Liver (tissue), 9 donors: ENCODE measurements around the gene ST6GALNAC3. TPM values are rescaled to one million over a fixed set of nuclear protein-coding genes. Genes with fewer than 3 reads are reported as not detected.

Experiments used
- DNase-seq: peaks from one replicate; pipeline ENCODE4 v3.0.0-alpha.2; 2017; ENCODE audit warnings: low spot score
- H3K27ac ChIP-seq, 2 donors: one replicate each; pipeline ENCODE4 v1.7.0; 2013; ENCODE audit warnings: inconsistent platforms in 2 of 2, low read length in 2 of 2, control low read depth in 1 of 2, low read depth in 1 of 2, mild to moderate bottlenecking in 1 of 2
- H3K27me3 ChIP-seq, 4 donors: one replicate each; pipeline versions ENCODE4 v1.6.1 to v1.7.0; 2013; ENCODE audit warnings: low read length in 3 of 4, inconsistent platforms in 1 of 4, mild to moderate bottlenecking in 1 of 4, moderate library complexity in 1 of 4; ENCODE audit not compliant: control insufficient read depth in 4 of 4, insufficient read depth in 4 of 4
- H3K36me3 ChIP-seq, 4 donors: one replicate each; pipeline versions ENCODE4 v1.6.1 to v1.7.0; 2013; ENCODE audit warnings: low read length in 3 of 4, mild to moderate bottlenecking in 3 of 4, low read depth in 1 of 4, moderate library complexity in 1 of 4; ENCODE audit not compliant: control insufficient read depth in 4 of 4, insufficient read depth in 3 of 4
- H3K4me1 ChIP-seq, 4 donors: one replicate each; pipeline versions ENCODE4 v1.6.1 to v1.7.0; 2013; ENCODE audit warnings: low read length in 3 of 4, mild to moderate bottlenecking in 3 of 4, moderate library complexity in 1 of 4; ENCODE audit not compliant: control insufficient read depth in 4 of 4, insufficient read depth in 4 of 4
- H3K4me3 ChIP-seq, 3 donors: one replicate each; pipeline versions ENCODE4 v1.6.1 to v1.7.0; 2013; ENCODE audit warnings: low read length in 3 of 3, control low read depth in 1 of 3, low read depth in 1 of 3, mild to moderate bottlenecking in 1 of 3
- H3K9ac ChIP-seq, 2 donors: one replicate each; pipeline ENCODE4 v1.7.0; 2013; ENCODE audit warnings: low read length in 2 of 2, mild to moderate bottlenecking in 2 of 2, moderate library complexity in 2 of 2, control low read depth in 1 of 2, low read depth in 1 of 2
- H3K9me3 ChIP-seq, 4 donors: one replicate each; pipeline versions ENCODE4 v1.6.1 to v1.7.0; 2013; ENCODE audit warnings: low read length in 3 of 4; ENCODE audit not compliant: control insufficient read depth in 4 of 4
- ATF3 ChIP-seq: IDR thresholded peaks from 2 replicates; pipeline ENCODE4 v1.6.1; 2016; ENCODE audit warnings: antibody characterized with exemption
- CTCF ChIP-seq: fragments of 150-350 bp; IDR thresholded peaks from 2 replicates; pipeline ENCODE4 v1.5.1; 2017; ENCODE audit warnings: improper control_type of control experiment, low read depth, low read length; ENCODE audit not compliant: missing input control
- EGR1 ChIP-seq, 2 donors: IDR thresholded peaks; 2 replicates each; pipeline ENCODE4 v1.6.1; 2016 to 2018; ENCODE audit warnings: antibody characterized with exemption in 2 of 2, low read depth in 2 of 2
- FOXA1 ChIP-seq: IDR thresholded peaks from 2 replicates; pipeline ENCODE4 v1.6.1; 2016; ENCODE audit warnings: antibody characterized with exemption
- FOXA2 ChIP-seq: IDR thresholded peaks from 2 replicates; pipeline ENCODE4 v1.6.1; 2016; ENCODE audit warnings: antibody characterized with exemption
- GABPA ChIP-seq, 2 donors: IDR thresholded peaks in 1 of 2; conservative IDR thresholded peaks in 1 of 2; 2 replicates each; pipeline ENCODE4 v1.6.1; 2016; ENCODE audit warnings: antibody characterized with exemption in 2 of 2, mild to moderate bottlenecking in 1 of 2, moderate library complexity in 1 of 2
- HNF4A ChIP-seq, 2 donors: conservative IDR thresholded peaks; 2 replicates each; pipeline ENCODE4 v1.6.1; 2016; ENCODE audit warnings: antibody characterized with exemption in 2 of 2, mild to moderate bottlenecking in 2 of 2
- HNF4G ChIP-seq: IDR thresholded peaks from 2 replicates; pipeline ENCODE4 v1.6.1; 2016; ENCODE audit warnings: antibody characterized with exemption
- JUND ChIP-seq, 2 donors: IDR thresholded peaks; 2 replicates each; pipeline ENCODE4 v1.6.1; 2016; ENCODE audit warnings: antibody characterized with exemption in 2 of 2
- NR2F2 ChIP-seq: IDR thresholded peaks from 2 replicates; pipeline ENCODE4 v1.6.1; 2016; ENCODE audit warnings: antibody characterized with exemption
- RAD21 ChIP-seq, 2 donors: IDR thresholded peaks; 2 replicates each; pipeline ENCODE4 v1.6.1; 2016; ENCODE audit warnings: antibody characterized with exemption in 2 of 2, mild to moderate bottlenecking in 2 of 2
- RXRA ChIP-seq, 2 donors: IDR thresholded peaks; 2 replicates each; pipeline ENCODE4 v1.6.1; 2017 to 2018; ENCODE audit warnings: antibody characterized with exemption in 2 of 2, mild to moderate bottlenecking in 1 of 2
- SP1 ChIP-seq: IDR thresholded peaks from 2 replicates; pipeline ENCODE4 v1.6.1; 2018; ENCODE audit warnings: antibody characterized with exemption, mild to moderate bottlenecking
- TAF1 ChIP-seq: conservative IDR thresholded peaks from 2 replicates; pipeline ENCODE4 v1.6.1; 2016; ENCODE audit warnings: antibody characterized with exemption, mild to moderate bottlenecking
- YY1 ChIP-seq: IDR thresholded peaks from 2 replicates; pipeline ENCODE4 v1.6.1; 2016; ENCODE audit warnings: antibody characterized with exemption, mild to moderate bottlenecking
- ZBTB33 ChIP-seq: IDR thresholded peaks from 2 replicates; pipeline ENCODE4 v1.6.1; 2016; ENCODE audit warnings: antibody characterized with exemption
- WGBS: extraction: QIAGEN DNeasy Blood & Tissue Kit; methylation state at CpG from one replicate; pipeline ENCODE4 v1.1.7; 2013; 5-methylcytosine and 5-hydroxymethylcytosine counted together
- polyA plus RNA-seq, 2 donors: library from polyadenylated mRNA; stranded (reverse) in 1 of 2; unstranded in 1 of 2; fragments of 200-250 nt in 1 of 2; fragments of >200 nt in 1 of 2; fragmentation: Nextera tagmentation in 1 of 2; extraction: Ambion mirVana in 1 of 2; gene quantifications; one replicate each; pipeline versions ENCODE4 v1.2.1 to v1.2.3, GENCODE V29; 2013 to 2015
- total RNA-seq, 2 donors: library from RNA; depleted of rRNA; stranded (reverse); fragments of >200 nt; gene quantifications; one replicate each; pipeline ENCODE4 v1.2.3, GENCODE V29; 2014
- TF ChIP-seq, protein P1 (sequence below): IDR thresholded peaks from 2 replicates; pipeline ENCODE4 v1.6.1; 2016; ENCODE audit warnings: antibody characterized with exemption
- TF ChIP-seq, protein P2 (sequence below): IDR thresholded peaks from 2 replicates; pipeline ENCODE4 v1.6.1; 2016; ENCODE audit warnings: antibody characterized with exemption, mild to moderate bottlenecking
- donor health status: healthy.
- donor health status: healthy.
- donor health status: healthy.
- donor health status: healthy.
- donor health status: healthy.

ST6GALNAC3 gene
- total and polyA plus RNA-seq, 4 donors = 1.2 to 5.0 (median 3.2) TPM

DNA sequence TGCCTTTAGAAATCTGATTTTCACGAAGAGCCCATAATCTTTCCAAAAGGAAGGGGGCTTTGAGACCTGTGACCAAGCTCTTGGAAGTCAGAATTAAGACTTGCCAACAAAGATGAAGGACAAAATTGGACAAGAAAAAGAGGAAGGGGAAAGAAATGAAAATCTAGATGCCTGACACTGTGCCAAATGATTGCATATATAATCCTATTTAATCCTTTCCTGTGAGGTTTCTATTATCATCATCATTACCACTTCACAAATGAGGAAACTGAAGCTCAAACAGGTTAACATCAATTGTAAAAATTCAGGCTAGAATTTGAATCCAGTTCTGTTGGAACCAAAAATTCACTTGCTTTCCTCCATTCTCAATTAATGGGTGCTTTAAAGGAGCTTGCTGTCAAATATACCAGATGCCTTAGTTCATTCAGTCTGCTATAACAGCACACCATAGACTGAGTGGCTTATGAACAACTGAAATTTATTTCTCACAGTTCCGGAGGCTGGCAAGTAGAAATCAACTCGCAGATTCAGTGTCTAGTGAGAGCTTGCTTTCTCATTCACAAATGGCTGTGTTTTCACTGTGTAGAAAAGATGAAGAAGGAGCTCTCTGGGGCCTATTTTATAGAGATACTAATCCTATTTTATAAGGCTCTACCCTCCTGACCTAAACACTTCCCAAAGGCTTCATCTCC lies 595.2 kb downstream of the ST6GALNAC3 start:
- no peaks in the 10 kb centered on the region for H3K27me3 ChIP-seq
- no peaks in the 10 kb centered on the region for H3K36me3 ChIP-seq
- no peaks in the 10 kb centered on the region for H3K9me3 ChIP-seq
- no peak overlapping the region for H3K9ac ChIP-seq
- no peak for DNase-seq
- 95% methylated on average over 3 of the region's 3 CpGs for WGBS
- no peak overlapping the region for H3K27ac ChIP-seq
- TF ChIP-seq FOXA1 (no peak), ZBTB33 (no peak), TAF1 (no peak), YY1 (no peak), HNF4G (no peak), RAD21 (IDR thresholded peaks at IDR 0.05) (no peak), NR2F2 (no peak), SP1 (no peak), ATF3 (no peak), RXRA (IDR thresholded peaks at IDR 0.05) (no peak), EGR1 (IDR thresholded peaks at IDR 0.05; ENCODE audit: low read depth in 2 of 2) (no peak), GABPA (IDR thresholded peaks at IDR 0.05 in 1 of 2, conservative IDR thresholded peaks at IDR 0.05 in 1 of 2) (no peak), FOXA2 (no peak), HNF4A (conservative IDR thresholded peaks at IDR 0.05) (no peak), JUND (IDR thresholded peaks at IDR 0.05) (no peak), CTCF (no peak)
- TF ChIP-seq, protein P1, sequence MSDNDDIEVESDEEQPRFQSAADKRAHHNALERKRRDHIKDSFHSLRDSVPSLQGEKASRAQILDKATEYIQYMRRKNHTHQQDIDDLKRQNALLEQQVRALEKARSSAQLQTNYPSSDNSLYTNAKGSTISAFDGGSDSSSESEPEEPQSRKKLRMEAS = no peak
- TF ChIP-seq, protein P2, sequence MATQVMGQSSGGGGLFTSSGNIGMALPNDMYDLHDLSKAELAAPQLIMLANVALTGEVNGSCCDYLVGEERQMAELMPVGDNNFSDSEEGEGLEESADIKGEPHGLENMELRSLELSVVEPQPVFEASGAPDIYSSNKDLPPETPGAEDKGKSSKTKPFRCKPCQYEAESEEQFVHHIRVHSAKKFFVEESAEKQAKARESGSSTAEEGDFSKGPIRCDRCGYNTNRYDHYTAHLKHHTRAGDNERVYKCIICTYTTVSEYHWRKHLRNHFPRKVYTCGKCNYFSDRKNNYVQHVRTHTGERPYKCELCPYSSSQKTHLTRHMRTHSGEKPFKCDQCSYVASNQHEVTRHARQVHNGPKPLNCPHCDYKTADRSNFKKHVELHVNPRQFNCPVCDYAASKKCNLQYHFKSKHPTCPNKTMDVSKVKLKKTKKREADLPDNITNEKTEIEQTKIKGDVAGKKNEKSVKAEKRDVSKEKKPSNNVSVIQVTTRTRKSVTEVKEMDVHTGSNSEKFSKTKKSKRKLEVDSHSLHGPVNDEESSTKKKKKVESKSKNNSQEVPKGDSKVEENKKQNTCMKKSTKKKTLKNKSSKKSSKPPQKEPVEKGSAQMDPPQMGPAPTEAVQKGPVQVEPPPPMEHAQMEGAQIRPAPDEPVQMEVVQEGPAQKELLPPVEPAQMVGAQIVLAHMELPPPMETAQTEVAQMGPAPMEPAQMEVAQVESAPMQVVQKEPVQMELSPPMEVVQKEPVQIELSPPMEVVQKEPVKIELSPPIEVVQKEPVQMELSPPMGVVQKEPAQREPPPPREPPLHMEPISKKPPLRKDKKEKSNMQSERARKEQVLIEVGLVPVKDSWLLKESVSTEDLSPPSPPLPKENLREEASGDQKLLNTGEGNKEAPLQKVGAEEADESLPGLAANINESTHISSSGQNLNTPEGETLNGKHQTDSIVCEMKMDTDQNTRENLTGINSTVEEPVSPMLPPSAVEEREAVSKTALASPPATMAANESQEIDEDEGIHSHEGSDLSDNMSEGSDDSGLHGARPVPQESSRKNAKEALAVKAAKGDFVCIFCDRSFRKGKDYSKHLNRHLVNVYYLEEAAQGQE = no peak
- no peak overlapping the region for H3K4me3 ChIP-seq
- peaks cover 0 to 23% (median 15%) of the 10 kb centered on the region in 4 donors for H3K4me1 ChIP-seq
